ENCODE results near the gene CDC45. TPM values are rescaled to one million over a fixed set of nuclear protein-coding genes. Genes with fewer than 3 reads are reported as not detected.

The CDC45 gene
- total and polyA plus RNA-seq, 2 of the 13 experiments (the other 11 are each of a cell fraction or from before 2014, with no cell fraction given), result 14.4 to 36.3 TPM

- CTCF ChIA-PET (ENCODE audit: low intra/inter-chr PET ratio, low total read pairs), result no interaction called here
- Histone ChIP-seq H3K9me3 (ENCODE audit: low read length) (no peaks in the 10 kb centered on the region), H3K9ac (ENCODE audit: insufficient read depth, low read depth, low read length) (no peak overlapping the region), H2AFZ (ENCODE audit: low read length) (no peak overlapping the region), H3K27ac (ENCODE audit: extremely low read length, insufficient read depth, low read length) (no peak overlapping the region), H3K4me1 (ENCODE audit: insufficient read depth, low read length) (no peaks in the 10 kb centered on the region), H3K36me3 (replicated peaks in 1 of 2; ENCODE audit: control insufficient read depth in 1 of 2, insufficient read depth in 2 of 2, low read length in 2 of 2) (peaks cover 19 to 52% of the 10 kb centered on the region in 2 experiments; a peak in 4 of 5 replicates), H4K20me1 (ENCODE audit: insufficient read depth, low read length) (no peaks in the 10 kb centered on the region), H3K4me2 (ENCODE audit: low read depth, low read length) (no peak overlapping the region), H3K4me3 (replicated peaks in 1 of 3; ENCODE audit: insufficient read depth in 1 of 3, low read depth in 2 of 3, low read length in 3 of 3) (no peak overlapping the region), H3K27me3 (ENCODE audit: control insufficient read depth in 1 of 2, insufficient read depth in 2 of 2, low read length in 2 of 2) (no peaks in the 10 kb centered on the region), H3K79me2 (ENCODE audit: insufficient read depth, low read length) (no peaks in the 10 kb centered on the region)
- POLR2A ChIA-PET, result no interaction called here
- TF ChIP-seq ZNF296 (CRISPR knock-in tag; conservative IDR thresholded peaks at IDR 0.05) (no peak), ZFP91 (CRISPR knock-in tag; IDR thresholded peaks at IDR 0.05; ENCODE audit: borderline replicate concordance) (no peak), NRL (CRISPR knock-in tag; IDR thresholded peaks at IDR 0.05; ENCODE audit: borderline replicate concordance) (no peak), ZNF317 (CRISPR knock-in tag; IDR thresholded peaks at IDR 0.05) (no peak), RAD51 (IDR thresholded peaks at IDR 0.05; ENCODE audit: borderline replicate concordance) (no peak), TBL1XR1 (IDR thresholded peaks at IDR 0.05; ENCODE audit: borderline replicate concordance, low read length, partially characterized antibody) (no peak), SRSF4 (IDR thresholded peaks at IDR 0.05; ENCODE audit: low read depth, low read length, poor library complexity, severe bottlenecking) (no peak), SP5 (CRISPR knock-in tag; IDR thresholded peaks at IDR 0.05; ENCODE audit: borderline replicate concordance, low read depth) (no peak), NFE2 (CRISPR knock-in tag; IDR thresholded peaks at IDR 0.05) (no peak), HNF1B (CRISPR knock-in tag; IDR thresholded peaks at IDR 0.05) (no peak), NFYC (CRISPR knock-in tag; IDR thresholded peaks at IDR 0.05) (no peak)
- WGBS (ENCODE audit: low lambda C conversion rate), result 91% methylated on average over 8 of the region's 8 CpGs
- DNase-seq (ENCODE audit: low spot score) (no peak), ATAC-seq (no peak), FAIRE-seq (no peak)
- in situ Hi-C loops (cut with HindIII; ENCODE audit: extremely low pct_ligation_motif_present, low pct_unique_long_range_greater_than_20kb) (no loop called here), intact Hi-C loops (cut with micrococcal nuclease; ENCODE audit: unreplicated experiment) (no loop called here)
- BruUV-seq (replicated peaks), result no TSS peak
These were observed 21.8 kb upstream of the CDC45 start for GRCh38 chr22:19457828-19458428.

All from HepG2 (cell line).